ENCODE results near the gene PKD1.

Gene PKD1

DNA sequence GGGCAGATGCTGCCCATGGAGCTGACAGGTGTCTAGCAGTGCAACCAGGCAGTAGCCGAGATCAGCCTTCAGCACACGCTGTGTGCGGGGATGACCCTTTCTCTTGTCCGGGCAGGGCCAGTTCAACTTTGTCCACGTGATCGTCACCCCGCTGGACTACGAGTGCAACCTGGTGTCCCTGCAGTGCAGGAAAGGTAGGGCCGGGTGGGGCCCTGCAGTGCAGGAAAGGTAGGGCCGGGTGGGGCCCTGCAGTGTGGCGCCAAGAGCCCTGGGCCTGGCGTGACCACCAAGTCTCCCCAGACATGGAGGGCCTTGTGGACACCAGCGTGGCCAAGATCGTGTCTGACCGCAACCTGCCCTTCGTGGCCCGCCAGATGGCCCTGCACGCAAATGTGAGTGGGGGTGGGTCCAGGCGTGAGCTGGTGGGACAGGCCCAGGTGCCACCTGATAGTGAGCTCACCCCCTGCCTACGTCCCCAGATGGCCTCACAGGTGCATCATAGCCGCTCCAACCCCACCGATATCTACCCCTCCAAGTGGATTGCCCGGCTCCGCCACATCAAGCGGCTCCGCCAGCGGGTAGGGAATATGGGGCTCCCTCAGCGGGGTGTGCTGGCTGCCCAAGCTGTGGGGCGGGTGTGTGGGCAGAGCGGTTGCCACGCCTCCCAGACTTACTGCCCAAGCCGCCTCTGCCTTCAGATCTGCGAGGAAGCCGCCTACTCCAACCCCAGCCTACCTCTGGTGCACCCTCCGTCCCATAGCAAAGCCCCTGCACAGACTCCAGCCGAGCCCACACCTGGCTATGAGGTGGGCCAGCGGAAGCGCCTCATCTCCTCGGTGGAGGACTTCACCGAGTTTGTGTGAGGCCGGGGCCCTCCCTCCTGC, 47.7 kb downstream of the PKD1 start:
- Histone ChIP-seq H3K27me3 (no peaks in the 10 kb centered on the region), H3K27ac (no peak overlapping the region), H3K9me3 (no peaks in the 10 kb centered on the region), H3K36me3 (peaks cover 51 to 100% (median 81%) of the 10 kb centered on the region in 3 donors), H3K4me1 (peaks cover 0 to 5% (median 0%) of the 10 kb centered on the region in 4 donors), H3K4me3 (no peak overlapping the region)
- no peak for DNase-seq
- TF ChIP-seq, protein P1, sequence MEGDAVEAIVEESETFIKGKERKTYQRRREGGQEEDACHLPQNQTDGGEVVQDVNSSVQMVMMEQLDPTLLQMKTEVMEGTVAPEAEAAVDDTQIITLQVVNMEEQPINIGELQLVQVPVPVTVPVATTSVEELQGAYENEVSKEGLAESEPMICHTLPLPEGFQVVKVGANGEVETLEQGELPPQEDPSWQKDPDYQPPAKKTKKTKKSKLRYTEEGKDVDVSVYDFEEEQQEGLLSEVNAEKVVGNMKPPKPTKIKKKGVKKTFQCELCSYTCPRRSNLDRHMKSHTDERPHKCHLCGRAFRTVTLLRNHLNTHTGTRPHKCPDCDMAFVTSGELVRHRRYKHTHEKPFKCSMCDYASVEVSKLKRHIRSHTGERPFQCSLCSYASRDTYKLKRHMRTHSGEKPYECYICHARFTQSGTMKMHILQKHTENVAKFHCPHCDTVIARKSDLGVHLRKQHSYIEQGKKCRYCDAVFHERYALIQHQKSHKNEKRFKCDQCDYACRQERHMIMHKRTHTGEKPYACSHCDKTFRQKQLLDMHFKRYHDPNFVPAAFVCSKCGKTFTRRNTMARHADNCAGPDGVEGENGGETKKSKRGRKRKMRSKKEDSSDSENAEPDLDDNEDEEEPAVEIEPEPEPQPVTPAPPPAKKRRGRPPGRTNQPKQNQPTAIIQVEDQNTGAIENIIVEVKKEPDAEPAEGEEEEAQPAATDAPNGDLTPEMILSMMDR (IDR thresholded peaks at IDR 0.05) = no peak
- intact Hi-C loops (cut with DNase I; ENCODE audit: low total_unique reads) = no loop called here

DNA sequence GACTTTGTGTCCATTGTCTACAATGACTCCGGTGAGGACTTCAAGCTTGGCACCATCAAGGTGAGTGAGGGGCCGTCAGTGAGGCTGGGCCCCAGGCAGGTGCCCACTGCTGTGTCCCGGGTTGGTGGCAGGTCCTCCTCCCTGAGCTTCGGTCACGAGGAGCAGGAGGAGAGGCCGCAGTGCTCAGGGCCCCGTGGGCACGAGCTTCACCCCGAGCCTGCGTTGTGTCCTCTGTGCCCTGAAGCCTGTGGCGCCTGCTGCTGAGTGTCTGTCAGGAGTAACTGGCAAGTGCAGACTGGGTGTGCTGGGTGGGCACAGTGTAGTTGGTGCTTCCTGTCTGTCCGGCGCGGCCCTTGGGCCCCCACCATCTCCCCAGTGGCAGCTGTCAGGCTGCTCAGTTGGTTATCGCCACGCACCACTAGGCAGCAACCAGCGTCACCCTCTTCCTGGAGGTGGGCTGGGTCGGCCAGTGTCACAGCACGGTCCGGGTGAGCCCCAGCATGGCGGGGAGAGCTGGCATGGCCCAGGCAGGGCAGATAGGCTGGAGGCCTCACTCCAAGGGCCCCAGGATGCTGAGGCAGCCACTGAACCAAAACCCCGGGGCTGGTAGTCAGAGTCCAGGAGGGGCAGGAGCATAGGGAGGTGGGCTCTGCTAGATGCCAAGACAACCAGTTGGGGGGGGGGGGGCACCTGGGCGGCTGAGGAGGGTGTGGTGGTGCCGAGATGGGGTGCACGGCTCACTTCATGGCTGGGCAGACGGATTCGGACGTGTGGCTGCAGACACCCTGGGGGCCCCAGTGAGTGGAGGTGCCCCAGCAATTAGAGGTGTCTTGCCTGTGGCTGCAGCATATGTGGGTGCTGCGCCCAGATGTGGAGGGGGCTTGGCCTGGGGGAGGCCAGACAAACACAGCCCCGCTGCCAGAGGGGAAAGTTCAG, 48.6 kb downstream of the PKD1 start:
- H3K27ac ChIP-seq = no peak overlapping the region

GRCh38 chr16:2086106-2086742, 49.5 kb downstream of the PKD1 start:
- Histone ChIP-seq H3K9me3 (no peaks in the 10 kb centered on the region), H3K4me1 (peaks cover 0 to 16% (median 2%) of the 10 kb centered on the region in 4 donors), H3K36me3 (peaks cover 35 to 100% (median 76%) of the 10 kb centered on the region in 3 donors), H3K27me3 (no peaks in the 10 kb centered on the region), H3K4me3 (no peak overlapping the region), H3K27ac (peak overlapping the region in 1 of 2 donors; percentile 38)
- DNase-seq = no peak
- intact Hi-C loops (cut with DNase I; ENCODE audit: low total_unique reads) = no loop called here
- TF ChIP-seq, protein P1 (IDR thresholded peaks at IDR 0.05) = no peak

More for the DNA sequence above, 48.6 kb downstream of the PKD1 start:
- no peaks in the 10 kb centered on the region for H3K9me3 ChIP-seq
- intact Hi-C loops (cut with DNase I; ENCODE audit: low total_unique reads) = no loop called here
- TF ChIP-seq, protein P1 (IDR thresholded peaks at IDR 0.05) = no peak
- no peaks in the 10 kb centered on the region for H3K27me3 ChIP-seq
- no peak overlapping the region for H3K4me3 ChIP-seq
- H3K36me3 ChIP-seq = peaks cover 42 to 100% (median 78%) of the 10 kb centered on the region in 3 donors
- peaks cover 0 to 8% (median 2%) of the 10 kb centered on the region in 4 donors for H3K4me1 ChIP-seq
- no peak for DNase-seq

DNA sequence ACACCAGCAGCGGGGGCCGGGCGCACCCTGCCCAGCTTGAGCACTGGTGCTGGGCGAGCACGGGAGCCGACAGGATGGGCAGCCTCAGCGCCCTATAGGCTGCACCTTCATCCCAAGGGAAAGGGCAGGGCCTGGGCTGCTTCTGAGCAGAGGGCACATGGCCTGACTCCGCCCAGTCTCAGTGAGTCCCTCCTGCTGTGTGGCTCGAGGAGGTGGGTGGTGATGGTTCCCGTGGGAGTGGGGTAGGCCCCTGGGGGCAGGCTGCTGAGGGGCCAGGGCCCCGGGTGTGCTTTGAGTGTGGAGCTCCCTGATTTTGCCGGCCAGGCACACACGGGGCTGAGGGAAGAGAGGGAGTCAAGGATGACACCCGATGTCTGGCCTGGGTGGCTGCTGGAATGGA, 50.0 kb downstream of the PKD1 start:
- intact Hi-C loops (cut with DNase I; ENCODE audit: low total_unique reads) = no loop called here
- no peak for DNase-seq
- H3K4me1 ChIP-seq = peaks cover 0 to 16% (median 2%) of the 10 kb centered on the region in 4 donors
- H3K4me3 ChIP-seq = no peak overlapping the region
- H3K27me3 ChIP-seq = no peaks in the 10 kb centered on the region
- peak overlapping the region in 1 of 2 donors; percentile 38 for H3K27ac ChIP-seq
- TF ChIP-seq, protein P1 (IDR thresholded peaks at IDR 0.05) = no peak
- no peaks in the 10 kb centered on the region for H3K9me3 ChIP-seq
- peaks cover 33 to 100% (median 78%) of the 10 kb centered on the region in 3 donors for H3K36me3 ChIP-seq
